HCT116 (cell line): Measurements from ENCODE around the gene KLHL22. TPM values are rescaled to one million over a fixed set of nuclear protein-coding genes. Genes with fewer than 3 reads are reported as not detected.
"Not testable (repeated sequence)": the region's sequence is repeated elsewhere in the genome, so short reads cannot be mapped to it uniquely, and the experiment has no call there.

ENCODE experiments used
- ATAC-seq: fragments of 200-7000 bp; cut with Tn5 transposase; 2 replicates; pipeline ENCODE4 v1.9.1; 2020; ENCODE audit warnings: mild to moderate bottlenecking, moderate library complexity
- BruUV-seq: library from RNA; stranded (reverse); fragments of 400-500 nt; replicated peaks from 2 replicates; lab custom pipeline; 2021; lab: Mats Ljungman, UMichigan
- CTCF ChIA-PET: fragments of 300-600 bp; sonication (Branson Sonifier 250); formaldehyde crosslinking; loops from one replicate; lab custom pipeline; 2021; ENCODE audit warnings: antibody characterized with exemption; lab: Charles Lee
- POLR2A ChIA-PET: fragments of 300-600, 350-600 bp; sonication (Branson Sonifier 250); formaldehyde crosslinking; loops from one replicate; lab custom pipeline; 2021; ENCODE audit warnings: antibody characterized with exemption; lab: Charles Lee
- RAD21 ChIA-PET, 2 experiments: fragments of 300-600 bp; sonication (Branson Sonifier 250); formaldehyde crosslinking; loops; one replicate each; lab custom pipeline; 2023; ENCODE audit warnings: low total read pairs in 2 of 2; ENCODE audit not compliant: uncharacterized antibody in 2 of 2, unreplicated experiment in 2 of 2, low non-redundant PET in 1 of 2; lab: Charles Lee
- DNase-seq: peaks from one replicate; pipeline ENCODE4 v3.0.0-alpha.2; 2010; ENCODE audit warnings: low read depth, low spot score
- H2AFZ ChIP-seq: fragments of 200-600 bp; shearing (Covaris generic), sonication (generic); 2 replicates; pipeline ENCODE4 v1.6.1; 2017; ENCODE audit warnings: low read depth, mixed run types, mixed read lengths, antibody characterized with exemption, low read length; ENCODE audit not compliant: poor library complexity, severe bottlenecking
- H3K27ac ChIP-seq: 2 replicates; pipeline ENCODE4 v1.5.1; 2012; ENCODE audit warnings: low read depth, low read length
- H3K27me3 ChIP-seq: fragments of 200-600 bp; sonication (generic); 2 replicates; pipeline ENCODE4 v1.6.1; 2016; ENCODE audit warnings: mixed run types, low read length, mixed read lengths; ENCODE audit not compliant: insufficient read depth
- H3K36me3 ChIP-seq, 2 experiments: fragments of 200-500 bp in 1 of 2; fragments of 200-600 bp in 1 of 2; sonication (Bioruptor generic) in 1 of 2; sonication (generic) in 1 of 2; 2 replicates each; pipeline versions ENCODE4 v1.5.1 to v1.6.1; 2014 to 2016; ENCODE audit warnings: low read length in 2 of 2, inconsistent platforms in 1 of 2, mixed read lengths in 1 of 2, mixed run types in 1 of 2; ENCODE audit not compliant: insufficient read depth in 2 of 2, control insufficient read depth in 1 of 2
- H3K4me1 ChIP-seq, 2 experiments: fragments of 200-600 bp in 1 of 2; sonication (generic) in 1 of 2; 2 replicates each; pipeline versions ENCODE4 v1.5.1 to v1.6.1; 2012 to 2017; ENCODE audit warnings: low read length in 2 of 2, inconsistent platforms in 1 of 2, mild to moderate bottlenecking in 1 of 2, mixed read lengths in 1 of 2, mixed run types in 1 of 2, moderate library complexity in 1 of 2; ENCODE audit not compliant: insufficient read depth in 2 of 2, control insufficient read depth in 1 of 2
- H3K4me2 ChIP-seq: fragments of 200-600 bp; sonication (generic); 2 replicates; pipeline ENCODE4 v1.6.1; 2017; ENCODE audit warnings: mixed run types, low read length, mixed read lengths
- H3K4me3 ChIP-seq, 2 experiments: fragments of 200-600 bp in 1 of 2; sonication (generic) in 1 of 2; replicated peaks in 1 of 2; 2 replicates each; pipeline ENCODE4 v1.5.1; 2011 to 2016; ENCODE audit warnings: low read length in 2 of 2, control low read depth in 1 of 2, low read depth in 1 of 2, mild to moderate bottlenecking in 1 of 2, mixed read lengths in 1 of 2, mixed run types in 1 of 2
- H3K79me2 ChIP-seq: fragments of 200-600 bp; sonication (generic); 2 replicates; pipeline ENCODE4 v1.6.1; 2017; ENCODE audit warnings: mild to moderate bottlenecking, mixed run types, low read length, moderate library complexity, mixed read lengths; ENCODE audit not compliant: insufficient read depth
- H3K9ac ChIP-seq: fragments of 200-600 bp; sonication (generic); 2 replicates; pipeline ENCODE4 v1.6.1; 2016; ENCODE audit warnings: low read length, mixed read lengths
- H3K9me2 ChIP-seq: fragments of 200-600 bp; sonication (generic), shearing (Covaris generic); 2 replicates; pipeline ENCODE4 v1.6.1; 2017; ENCODE audit warnings: mixed run types, mild to moderate bottlenecking, moderate library complexity; ENCODE audit not compliant: insufficient read depth
- H3K9me3 ChIP-seq, 2 experiments: fragments of 200-500 bp in 1 of 2; fragments of 200-600 bp in 1 of 2; sonication (Bioruptor generic) in 1 of 2; sonication (generic) in 1 of 2; 2 replicates each; pipeline ENCODE4 v1.6.1; 2014 to 2017; ENCODE audit warnings: low read length in 2 of 2, mixed read lengths in 2 of 2, inconsistent platforms in 1 of 2, low read depth in 1 of 2, mild to moderate bottlenecking in 1 of 2, mixed run types in 1 of 2, moderate library complexity in 1 of 2; ENCODE audit not compliant: control insufficient read depth in 1 of 2, insufficient read depth in 1 of 2
- H4K20me1 ChIP-seq: fragments of 200-600 bp; sonication (generic), shearing (Covaris generic); 2 replicates; pipeline ENCODE4 v1.6.1; 2017; ENCODE audit warnings: mixed run types, mild to moderate bottlenecking, moderate library complexity; ENCODE audit not compliant: insufficient read depth
- EGR1 ChIP-seq: IDR thresholded peaks from 2 replicates; pipeline ENCODE4 v1.6.1; 2012; ENCODE audit warnings: low read depth
- ELF1 ChIP-seq: IDR thresholded peaks from 2 replicates; pipeline ENCODE4 v1.6.1; 2012; ENCODE audit warnings: low read depth, borderline replicate concordance
- EZH2 ChIP-seq: fragments of 200-600 bp; sonication (generic); IDR thresholded peaks from 2 replicates; pipeline ENCODE4 v1.6.1; 2017; ENCODE audit warnings: antibody characterized with exemption, mixed run types
- FOSL1 ChIP-seq: IDR thresholded peaks from 2 replicates; pipeline ENCODE4 v1.6.1; 2012; ENCODE audit warnings: low read depth
- RAD21 ChIP-seq: IDR thresholded peaks from 2 replicates; pipeline ENCODE4 v1.6.1; 2012; ENCODE audit warnings: low read depth, mild to moderate bottlenecking
- SIN3A ChIP-seq: IDR thresholded peaks from 2 replicates; pipeline ENCODE4 v1.6.1; 2012; ENCODE audit warnings: low read depth
- SRF ChIP-seq: IDR thresholded peaks from 2 replicates; pipeline ENCODE4 v1.6.1; 2012; ENCODE audit warnings: low read depth
- intact Hi-C: fragments of 100-400 bp; cut with micrococcal nuclease; formaldehyde crosslinking; loops from 2 replicates; pipeline ENCODE4 v1.10.0; 2022
- total RNA-seq: library from RNA; stranded (reverse); gene quantifications from one replicate; pipeline ENCODE4 v1.2.1, GENCODE V29; 2021; ENCODE audit not compliant: unreplicated experiment
- TF ChIP-seq, protein P1 (sequence below): IDR thresholded peaks from 2 replicates; pipeline ENCODE4 v1.6.1; 2012

Gene KLHL22
- total RNA-seq, 1 experiment from 2014 or later = 16.4 TPM

DNA sequence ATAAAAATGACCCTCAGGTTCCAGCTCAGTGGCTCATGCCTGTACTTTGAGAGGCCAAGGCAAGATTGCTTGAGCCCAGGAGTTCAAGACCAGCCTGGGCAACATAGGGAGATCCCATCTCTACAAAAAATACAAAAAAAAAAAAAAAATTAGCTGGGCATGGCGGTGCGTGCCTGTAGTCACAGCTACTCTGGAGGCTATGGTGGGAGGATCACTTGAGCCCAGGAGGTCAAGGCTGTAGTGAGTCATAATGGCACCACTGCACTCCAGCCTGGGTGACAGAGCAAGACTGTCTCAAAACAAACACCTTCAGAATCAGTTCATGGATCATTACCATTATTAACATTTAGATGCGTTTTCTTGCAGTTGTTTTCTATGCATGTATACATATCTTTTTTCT is 86.2 kb downstream of the KLHL22 start:
- intact Hi-C loops, H3K9me2 ChIP-seq, ATAC-seq, H3K4me2 ChIP-seq, H3K4me3 ChIP-seq, H3K4me1 ChIP-seq, H3K9ac ChIP-seq, BruUV-seq, H4K20me1 ChIP-seq, H3K79me2 ChIP-seq, RAD21 ChIA-PET, H3K27ac ChIP-seq, H3K27me3 ChIP-seq, H2AFZ ChIP-seq, POLR2A ChIA-PET, DNase-seq, H3K36me3 ChIP-seq, H3K9me3 ChIP-seq: not testable (repeated sequence)
- CTCF ChIA-PET = interaction anchor here (1.6 kb wide), 1 partner anchor 9 kb away, joined by 6 read pairs; no protein-coding TSS in a partner anchor

DNA sequence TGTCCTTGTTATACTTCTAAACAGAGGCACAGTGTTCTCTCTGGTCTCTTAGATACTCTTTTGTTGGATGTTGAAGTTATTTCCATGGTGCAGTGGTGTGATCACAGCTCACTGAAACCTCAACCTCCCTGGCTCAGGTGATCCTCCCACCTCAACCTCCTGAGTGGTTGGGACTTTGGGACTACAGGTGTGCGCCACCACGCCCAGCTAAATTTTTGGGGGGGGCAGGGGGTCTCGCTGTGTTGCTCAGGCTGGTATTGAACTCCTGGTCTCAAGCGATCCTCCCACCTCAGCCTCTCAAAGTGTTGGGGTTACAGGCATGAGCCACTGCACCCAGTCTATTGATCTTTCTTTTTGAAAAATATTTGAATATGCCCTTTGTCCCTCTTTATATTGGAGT is 86.7 kb downstream of the KLHL22 start:
- Histone ChIP-seq H2AFZ (no peak overlapping the region), H3K36me3 (no peaks in the 10 kb centered on the region; a peak in 2 of 4 replicates), H3K9me3 (no peaks in the 10 kb centered on the region), H3K4me1 (peaks cover 0 to 4% of the 10 kb centered on the region in 2 experiments; a peak in 1 of 4 replicates), H4K20me1 (no peaks in the 10 kb centered on the region), H3K4me2 (no peak overlapping the region), H3K27me3 (no peaks in the 10 kb centered on the region), H3K9me2 (no peaks in the 10 kb centered on the region), H3K27ac (no peak overlapping the region), H3K79me2 (no peaks in the 10 kb centered on the region), H3K4me3 (no peak overlapping the region), H3K9ac (no peak overlapping the region)
- RAD21 ChIA-PET = no interaction called here
- POLR2A ChIA-PET = no interaction called here
- TF ChIP-seq EZH2 = no peak
- TF ChIP-seq RAD21 = no peak
- TF ChIP-seq SIN3A = no peak
- TF ChIP-seq FOSL1 = no peak
- TF ChIP-seq SRF = no peak
- TF ChIP-seq, protein P1, sequence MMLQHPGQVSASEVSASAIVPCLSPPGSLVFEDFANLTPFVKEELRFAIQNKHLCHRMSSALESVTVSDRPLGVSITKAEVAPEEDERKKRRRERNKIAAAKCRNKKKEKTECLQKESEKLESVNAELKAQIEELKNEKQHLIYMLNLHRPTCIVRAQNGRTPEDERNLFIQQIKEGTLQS = no peak
- no peak for TF ChIP-seq EGR1
- no peak for TF ChIP-seq ELF1
- CTCF ChIA-PET = interaction anchor here (1.6 kb wide), 1 partner anchor 9 kb away, joined by 6 read pairs; no protein-coding TSS in a partner anchor
- no peak for DNase-seq
- intact Hi-C loops = no loop called here
- ATAC-seq = no peak
- BruUV-seq = no TSS peak
